Cardiac fibroblast (primary cell): Measurements from ENCODE around the gene AP5S1.

Experiments
- DNase-seq, 2 donors: peaks; one replicate each; pipeline versions ENCODE4 v3.0.0 to v3.0.0-alpha.2; 2010; ENCODE audit warnings: low read depth in 2 of 2
- H3K4me3 ChIP-seq, 2 donors: replicated peaks in 1 of 2; 1 replicate in 1 of 2; 2 replicates in 1 of 2; pipeline ENCODE4 v1.5.1; 2011; ENCODE audit warnings: low read depth in 2 of 2, low read length in 2 of 2, mild to moderate bottlenecking in 2 of 2, moderate library complexity in 1 of 2
- CTCF ChIP-seq: IDR thresholded peaks from one replicate; pipeline ENCODE4 v1.5.1; 2011; ENCODE audit warnings: low read depth, mild to moderate bottlenecking, low read length, inconsistent platforms

AP5S1 gene

GRCh38 chr20:3820048-3820900 is at the start of gene AP5S1:
Gene AP5S1 (plus strand): TSS chr20:3820547. CDS start chr20:3822118, 1,571 bp downstream.
- peak within 1 kb of the TSS; percentile 66 to 71 for H3K4me3 ChIP-seq
- DNase-seq: peak; percentile 97 to 98
- peak; percentile 41 for TF ChIP-seq CTCF

GRCh38 chr20:3771552-3772058 is 48.7 kb upstream of the AP5S1 start:
- TF ChIP-seq CTCF: no peak
- no peak overlapping the region for H3K4me3 ChIP-seq
- no peak for DNase-seq

GRCh38 chr20:3775457-3776108 is 44.8 kb upstream of the AP5S1 start:
- H3K4me3 ChIP-seq: no peak overlapping the region
- TF ChIP-seq CTCF: no peak
- DNase-seq: no peak

- peak overlapping the region; percentile 43 to 53 for H3K4me3 ChIP-seq
- DNase-seq: no peak
- no peak for TF ChIP-seq CTCF
These were observed 43.0 kb upstream of the AP5S1 start for GRCh38 chr20:3777381-3777715.

- peak; percentile 44 to 52 for DNase-seq
- TF ChIP-seq CTCF: peak; percentile 4
- peak overlapping the region; percentile 43 to 53 for H3K4me3 ChIP-seq
These were observed 42.4 kb upstream of the AP5S1 start for GRCh38 chr20:3777716-3778629.

- no peak overlapping the region for H3K4me3 ChIP-seq
- DNase-seq: no peak
- no peak for TF ChIP-seq CTCF
These were observed 41.4 kb upstream of the AP5S1 start for GRCh38 chr20:3778976-3779375.
